HCT116 (cell line): ENCODE data around the gene GPRC5C. TPM values are rescaled to one million over a fixed set of nuclear protein-coding genes. Genes with fewer than 3 reads are reported as not detected.

ENCODE experiments used
- ATAC-seq: fragments of 200-7000 bp; cut with Tn5 transposase; 2 replicates; pipeline ENCODE4 v1.9.1; 2020; ENCODE audit warnings: mild to moderate bottlenecking, moderate library complexity
- BruUV-seq: library from RNA; stranded (reverse); fragments of 400-500 nt; replicated peaks from 2 replicates; lab custom pipeline; 2021; lab: Mats Ljungman, UMichigan
- CTCF ChIA-PET: fragments of 300-600 bp; sonication (Branson Sonifier 250); formaldehyde crosslinking; loops from one replicate; lab custom pipeline; 2021; ENCODE audit warnings: antibody characterized with exemption; lab: Charles Lee
- POLR2A ChIA-PET: fragments of 300-600, 350-600 bp; sonication (Branson Sonifier 250); formaldehyde crosslinking; loops from one replicate; lab custom pipeline; 2021; ENCODE audit warnings: antibody characterized with exemption; lab: Charles Lee
- RAD21 ChIA-PET, 2 experiments: fragments of 300-600 bp; sonication (Branson Sonifier 250); formaldehyde crosslinking; loops; one replicate each; lab custom pipeline; 2023; ENCODE audit warnings: low total read pairs in 2 of 2; ENCODE audit not compliant: uncharacterized antibody in 2 of 2, unreplicated experiment in 2 of 2, low non-redundant PET in 1 of 2; lab: Charles Lee
- DNase-seq: peaks from one replicate; pipeline ENCODE4 v3.0.0-alpha.2; 2010; ENCODE audit warnings: low read depth, low spot score
- H2AFZ ChIP-seq: fragments of 200-600 bp; shearing (Covaris generic), sonication (generic); 2 replicates; pipeline ENCODE4 v1.6.1; 2017; ENCODE audit warnings: low read depth, mixed run types, mixed read lengths, antibody characterized with exemption, low read length; ENCODE audit not compliant: poor library complexity, severe bottlenecking
- H3K27ac ChIP-seq: 2 replicates; pipeline ENCODE4 v1.5.1; 2012; ENCODE audit warnings: low read depth, low read length
- H3K27me3 ChIP-seq: fragments of 200-600 bp; sonication (generic); 2 replicates; pipeline ENCODE4 v1.6.1; 2016; ENCODE audit warnings: mixed run types, low read length, mixed read lengths; ENCODE audit not compliant: insufficient read depth
- H3K36me3 ChIP-seq, 2 experiments: fragments of 200-500 bp in 1 of 2; fragments of 200-600 bp in 1 of 2; sonication (Bioruptor generic) in 1 of 2; sonication (generic) in 1 of 2; 2 replicates each; pipeline versions ENCODE4 v1.5.1 to v1.6.1; 2014 to 2016; ENCODE audit warnings: low read length in 2 of 2, inconsistent platforms in 1 of 2, mixed read lengths in 1 of 2, mixed run types in 1 of 2; ENCODE audit not compliant: insufficient read depth in 2 of 2, control insufficient read depth in 1 of 2
- H3K4me1 ChIP-seq, 2 experiments: fragments of 200-600 bp in 1 of 2; sonication (generic) in 1 of 2; 2 replicates each; pipeline versions ENCODE4 v1.5.1 to v1.6.1; 2012 to 2017; ENCODE audit warnings: low read length in 2 of 2, inconsistent platforms in 1 of 2, mild to moderate bottlenecking in 1 of 2, mixed read lengths in 1 of 2, mixed run types in 1 of 2, moderate library complexity in 1 of 2; ENCODE audit not compliant: insufficient read depth in 2 of 2, control insufficient read depth in 1 of 2
- H3K4me2 ChIP-seq: fragments of 200-600 bp; sonication (generic); 2 replicates; pipeline ENCODE4 v1.6.1; 2017; ENCODE audit warnings: mixed run types, low read length, mixed read lengths
- H3K4me3 ChIP-seq, 2 experiments: fragments of 200-600 bp in 1 of 2; sonication (generic) in 1 of 2; replicated peaks in 1 of 2; 2 replicates each; pipeline ENCODE4 v1.5.1; 2011 to 2016; ENCODE audit warnings: low read length in 2 of 2, control low read depth in 1 of 2, low read depth in 1 of 2, mild to moderate bottlenecking in 1 of 2, mixed read lengths in 1 of 2, mixed run types in 1 of 2
- H3K79me2 ChIP-seq: fragments of 200-600 bp; sonication (generic); 2 replicates; pipeline ENCODE4 v1.6.1; 2017; ENCODE audit warnings: mild to moderate bottlenecking, mixed run types, low read length, moderate library complexity, mixed read lengths; ENCODE audit not compliant: insufficient read depth
- H3K9ac ChIP-seq: fragments of 200-600 bp; sonication (generic); 2 replicates; pipeline ENCODE4 v1.6.1; 2016; ENCODE audit warnings: low read length, mixed read lengths
- H3K9me2 ChIP-seq: fragments of 200-600 bp; sonication (generic), shearing (Covaris generic); 2 replicates; pipeline ENCODE4 v1.6.1; 2017; ENCODE audit warnings: mixed run types, mild to moderate bottlenecking, moderate library complexity; ENCODE audit not compliant: insufficient read depth
- H3K9me3 ChIP-seq, 2 experiments: fragments of 200-500 bp in 1 of 2; fragments of 200-600 bp in 1 of 2; sonication (Bioruptor generic) in 1 of 2; sonication (generic) in 1 of 2; 2 replicates each; pipeline ENCODE4 v1.6.1; 2014 to 2017; ENCODE audit warnings: low read length in 2 of 2, mixed read lengths in 2 of 2, inconsistent platforms in 1 of 2, low read depth in 1 of 2, mild to moderate bottlenecking in 1 of 2, mixed run types in 1 of 2, moderate library complexity in 1 of 2; ENCODE audit not compliant: control insufficient read depth in 1 of 2, insufficient read depth in 1 of 2
- H4K20me1 ChIP-seq: fragments of 200-600 bp; sonication (generic), shearing (Covaris generic); 2 replicates; pipeline ENCODE4 v1.6.1; 2017; ENCODE audit warnings: mixed run types, mild to moderate bottlenecking, moderate library complexity; ENCODE audit not compliant: insufficient read depth
- ATF3 ChIP-seq: IDR thresholded peaks from 2 replicates; pipeline ENCODE4 v1.6.1; 2012
- CBX3 ChIP-seq: IDR thresholded peaks from 2 replicates; pipeline ENCODE4 v1.6.1; 2012; ENCODE audit warnings: low read depth
- CEBPB ChIP-seq: IDR thresholded peaks from 2 replicates; pipeline ENCODE4 v1.6.1; 2012; ENCODE audit warnings: low read depth
- CTCF ChIP-seq, 3 experiments: fragments of 200-600 bp in 1 of 3; sonication (generic) in 1 of 3; IDR thresholded peaks in 2 of 3; conservative IDR thresholded peaks in 1 of 3; 2 replicates each; pipeline ENCODE4 v1.5.1; 2012 to 2017; ENCODE audit warnings: low read depth in 2 of 3, low read length in 2 of 3, antibody characterized with exemption in 1 of 3, borderline replicate concordance in 1 of 3, control low read depth in 1 of 3, mild to moderate bottlenecking in 1 of 3, mixed read lengths in 1 of 3, mixed run types in 1 of 3, moderate library complexity in 1 of 3; ENCODE audit not compliant: insufficient read depth in 1 of 3
- EGR1 ChIP-seq: IDR thresholded peaks from 2 replicates; pipeline ENCODE4 v1.6.1; 2012; ENCODE audit warnings: low read depth
- FOSL1 ChIP-seq: IDR thresholded peaks from 2 replicates; pipeline ENCODE4 v1.6.1; 2012; ENCODE audit warnings: low read depth
- MAX ChIP-seq: IDR thresholded peaks from 2 replicates; pipeline ENCODE4 v1.6.1; 2012
- POLR2A ChIP-seq: IDR thresholded peaks from 2 replicates; pipeline ENCODE4 v1.7.0; 2011; ENCODE audit warnings: borderline replicate concordance; ENCODE audit not compliant: insufficient read depth, insufficient read length; ENCODE audit errors: extremely low read depth
- POLR2AphosphoS5 ChIP-seq: IDR thresholded peaks from 2 replicates; pipeline ENCODE4 v1.6.1; 2011; ENCODE audit warnings: mild to moderate bottlenecking, low read depth, low read length, moderate library complexity
- RAD21 ChIP-seq: IDR thresholded peaks from 2 replicates; pipeline ENCODE4 v1.6.1; 2012; ENCODE audit warnings: low read depth, mild to moderate bottlenecking
- REST ChIP-seq: IDR thresholded peaks from 2 replicates; pipeline ENCODE4 v1.6.1; 2012; ENCODE audit warnings: low read depth
- SP1 ChIP-seq: IDR thresholded peaks from 2 replicates; pipeline ENCODE4 v1.6.1; 2012; ENCODE audit warnings: low read depth
- SRF ChIP-seq: IDR thresholded peaks from 2 replicates; pipeline ENCODE4 v1.6.1; 2012; ENCODE audit warnings: low read depth
- TCF7L2 ChIP-seq: IDR thresholded peaks from 2 replicates; pipeline ENCODE4 v1.7.0; 2011; ENCODE audit warnings: borderline replicate concordance, inconsistent platforms; ENCODE audit not compliant: insufficient read depth, insufficient read length; ENCODE audit errors: extremely low read depth
- ZFX ChIP-seq: fragments of 450-650 bp; IDR thresholded peaks from 2 replicates; pipeline ENCODE4 v1.6.1; 2017
- ZNF274 ChIP-seq: fragments of 200-500 bp; sonication (Bioruptor generic); IDR thresholded peaks from 2 replicates; pipeline ENCODE4 v1.6.1; 2014; ENCODE audit warnings: mild to moderate bottlenecking, low read depth, low read length, inconsistent platforms
- intact Hi-C: fragments of 100-400 bp; cut with micrococcal nuclease; formaldehyde crosslinking; loops from 2 replicates; pipeline ENCODE4 v1.10.0; 2022
- total RNA-seq: library from RNA; stranded (reverse); gene quantifications from one replicate; pipeline ENCODE4 v1.2.1, GENCODE V29; 2021; ENCODE audit not compliant: unreplicated experiment

Gene GPRC5C
- total RNA-seq, 1 experiment from 2014 or later, result 54.4 TPM

GRCh38 chr17:74393346-74393942 is 38.4 kb upstream of the GPRC5C start (continued):
- TF ChIP-seq ZNF274 (no peak), CTCF (IDR thresholded peaks at IDR 0.05 in 2 of 3, conservative IDR thresholded peaks at IDR 0.05 in 1 of 3; ENCODE audit: borderline replicate concordance in 1 of 3, insufficient read depth in 1 of 3, low read depth in 2 of 3, low read length in 2 of 3) (no peak), SRF (no peak), FOSL1 (no peak), EGR1 (no peak), ATF3 (no peak), CEBPB (no peak), POLR2AphosphoS5 (no peak)

GRCh38 chr17:74394275-74394950 is 37.5 kb upstream of the GPRC5C start:
- ChIA-PET POLR2A (no interaction called here), RAD21 (no interaction called here), CTCF (interaction anchor here (1.1 to 2.2 kb wide), 2 partner anchors 15 to 22 kb away, joined by 3 to 6 read pairs; no protein-coding TSS in a partner anchor)
- Histone ChIP-seq H3K27me3 (no peaks in the 10 kb centered on the region), H3K4me2 (no peak overlapping the region), H3K27ac (no peak overlapping the region), H2AFZ (no peak overlapping the region), H3K9me3 (no peaks in the 10 kb centered on the region), H3K36me3 (no peaks in the 10 kb centered on the region), H3K4me3 (no peak overlapping the region), H4K20me1 (no peaks in the 10 kb centered on the region), H3K9me2 (no peaks in the 10 kb centered on the region), H3K9ac (no peak overlapping the region), H3K79me2 (no peaks in the 10 kb centered on the region), H3K4me1 (peaks cover 0 to 6% of the 10 kb centered on the region in 2 experiments; a peak in 1 of 4 replicates)
- intact Hi-C loops, result no loop called here
- DNase-seq, result no peak
- BruUV-seq, result no TSS peak
- ATAC-seq, result no peak
- TF ChIP-seq SP1, result no peak
- TF ChIP-seq EGR1, result no peak
- TF ChIP-seq MAX, result no peak
- TF ChIP-seq ZNF274, result no peak
- TF ChIP-seq ZFX, result no peak
- TF ChIP-seq TCF7L2, result no peak
- TF ChIP-seq REST, result no peak
- TF ChIP-seq CBX3, result no peak
- TF ChIP-seq CTCF (IDR thresholded peaks at IDR 0.05 in 2 of 3, conservative IDR thresholded peaks at IDR 0.05 in 1 of 3; ENCODE audit: borderline replicate concordance in 1 of 3, insufficient read depth in 1 of 3, low read depth in 2 of 3, low read length in 2 of 3), result no peak
- no peak for TF ChIP-seq POLR2A
- no peak for TF ChIP-seq RAD21
